HL-60 (cell line): ENCODE results near the gene CTNNA2.

ENCODE experiments used
- DNase-seq, 2 experiments: peaks; one replicate each; pipeline ENCODE4 v3.0.0-alpha.2; 2010 to 2020; ENCODE audit warnings: low read depth in 1 of 2, low spot score in 1 of 2
- H3K27ac ChIP-seq: fragments of 250-450 bp; sonication (Bioruptor Pico); replicated peaks from 2 replicates; pipeline ENCODE4 v1.5.1; 2020; ENCODE audit warnings: mild to moderate bottlenecking, moderate library complexity
- H3K27me3 ChIP-seq: fragments of 250-450 bp; sonication (Bioruptor Pico); 2 replicates; pipeline ENCODE4 v1.5.1; 2021; ENCODE audit warnings: mild to moderate bottlenecking, moderate library complexity; ENCODE audit not compliant: insufficient read depth, poor library complexity, severe bottlenecking
- H3K4me3 ChIP-seq: replicated peaks from 2 replicates; pipeline ENCODE4 v1.5.1; 2011; ENCODE audit warnings: mild to moderate bottlenecking, control low read depth, low read length; ENCODE audit not compliant: insufficient read depth
- GABPA ChIP-seq: IDR thresholded peaks from 2 replicates; pipeline ENCODE4 v1.6.1; 2012; ENCODE audit warnings: low read depth
- POLR2AphosphoS5 ChIP-seq: IDR thresholded peaks from 2 replicates; pipeline ENCODE4 v1.6.1; 2012; ENCODE audit warnings: low read depth
- SPI1 ChIP-seq: IDR thresholded peaks from 2 replicates; pipeline ENCODE4 v1.6.1; 2012; ENCODE audit warnings: low read depth, mild to moderate bottlenecking, borderline replicate concordance
- TF ChIP-seq, protein P1 (sequence below): IDR thresholded peaks from one replicate; pipeline ENCODE4 v1.5.1; 2011; ENCODE audit warnings: low read length, control low read depth, inconsistent platforms; ENCODE audit not compliant: insufficient read depth
- TF ChIP-seq, protein P2 (sequence below): IDR thresholded peaks from 2 replicates; pipeline ENCODE4 v1.6.1; 2012; ENCODE audit warnings: low read depth; ENCODE audit not compliant: insufficient replicate concordance

Gene CTNNA2

DNA sequence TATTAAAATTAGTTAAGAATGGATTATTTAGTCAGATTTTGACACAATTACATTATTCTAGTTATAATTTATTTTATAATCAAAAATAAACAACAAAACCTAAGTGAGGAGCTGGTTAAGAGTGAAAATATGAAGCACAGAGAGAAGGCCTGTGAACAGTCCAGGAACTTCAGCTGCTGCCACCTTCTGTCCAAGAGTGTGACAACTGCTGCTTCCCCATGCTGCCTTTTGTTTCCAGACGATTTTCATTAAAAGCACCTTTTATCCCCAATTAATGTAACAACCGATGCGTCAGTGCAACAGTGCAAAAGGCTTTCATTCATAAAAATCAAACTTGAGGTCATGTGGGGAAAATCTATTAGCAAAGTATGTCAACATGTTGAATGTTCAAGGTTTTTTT is 363.6 kb downstream of the CTNNA2 start:
- H3K27me3 ChIP-seq: peaks cover 2% of the 10 kb centered on the region
- peak in 1 of 2 experiments; percentile 13 for DNase-seq
- H3K27ac ChIP-seq: no peak overlapping the region
- H3K4me3 ChIP-seq: no peak overlapping the region
- no peak for TF ChIP-seq GABPA
- TF ChIP-seq, protein P1, sequence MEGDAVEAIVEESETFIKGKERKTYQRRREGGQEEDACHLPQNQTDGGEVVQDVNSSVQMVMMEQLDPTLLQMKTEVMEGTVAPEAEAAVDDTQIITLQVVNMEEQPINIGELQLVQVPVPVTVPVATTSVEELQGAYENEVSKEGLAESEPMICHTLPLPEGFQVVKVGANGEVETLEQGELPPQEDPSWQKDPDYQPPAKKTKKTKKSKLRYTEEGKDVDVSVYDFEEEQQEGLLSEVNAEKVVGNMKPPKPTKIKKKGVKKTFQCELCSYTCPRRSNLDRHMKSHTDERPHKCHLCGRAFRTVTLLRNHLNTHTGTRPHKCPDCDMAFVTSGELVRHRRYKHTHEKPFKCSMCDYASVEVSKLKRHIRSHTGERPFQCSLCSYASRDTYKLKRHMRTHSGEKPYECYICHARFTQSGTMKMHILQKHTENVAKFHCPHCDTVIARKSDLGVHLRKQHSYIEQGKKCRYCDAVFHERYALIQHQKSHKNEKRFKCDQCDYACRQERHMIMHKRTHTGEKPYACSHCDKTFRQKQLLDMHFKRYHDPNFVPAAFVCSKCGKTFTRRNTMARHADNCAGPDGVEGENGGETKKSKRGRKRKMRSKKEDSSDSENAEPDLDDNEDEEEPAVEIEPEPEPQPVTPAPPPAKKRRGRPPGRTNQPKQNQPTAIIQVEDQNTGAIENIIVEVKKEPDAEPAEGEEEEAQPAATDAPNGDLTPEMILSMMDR: peak; percentile 39

- peaks cover 2% of the 10 kb centered on the region for H3K27me3 ChIP-seq
- DNase-seq: no peak
- TF ChIP-seq, protein P2, sequence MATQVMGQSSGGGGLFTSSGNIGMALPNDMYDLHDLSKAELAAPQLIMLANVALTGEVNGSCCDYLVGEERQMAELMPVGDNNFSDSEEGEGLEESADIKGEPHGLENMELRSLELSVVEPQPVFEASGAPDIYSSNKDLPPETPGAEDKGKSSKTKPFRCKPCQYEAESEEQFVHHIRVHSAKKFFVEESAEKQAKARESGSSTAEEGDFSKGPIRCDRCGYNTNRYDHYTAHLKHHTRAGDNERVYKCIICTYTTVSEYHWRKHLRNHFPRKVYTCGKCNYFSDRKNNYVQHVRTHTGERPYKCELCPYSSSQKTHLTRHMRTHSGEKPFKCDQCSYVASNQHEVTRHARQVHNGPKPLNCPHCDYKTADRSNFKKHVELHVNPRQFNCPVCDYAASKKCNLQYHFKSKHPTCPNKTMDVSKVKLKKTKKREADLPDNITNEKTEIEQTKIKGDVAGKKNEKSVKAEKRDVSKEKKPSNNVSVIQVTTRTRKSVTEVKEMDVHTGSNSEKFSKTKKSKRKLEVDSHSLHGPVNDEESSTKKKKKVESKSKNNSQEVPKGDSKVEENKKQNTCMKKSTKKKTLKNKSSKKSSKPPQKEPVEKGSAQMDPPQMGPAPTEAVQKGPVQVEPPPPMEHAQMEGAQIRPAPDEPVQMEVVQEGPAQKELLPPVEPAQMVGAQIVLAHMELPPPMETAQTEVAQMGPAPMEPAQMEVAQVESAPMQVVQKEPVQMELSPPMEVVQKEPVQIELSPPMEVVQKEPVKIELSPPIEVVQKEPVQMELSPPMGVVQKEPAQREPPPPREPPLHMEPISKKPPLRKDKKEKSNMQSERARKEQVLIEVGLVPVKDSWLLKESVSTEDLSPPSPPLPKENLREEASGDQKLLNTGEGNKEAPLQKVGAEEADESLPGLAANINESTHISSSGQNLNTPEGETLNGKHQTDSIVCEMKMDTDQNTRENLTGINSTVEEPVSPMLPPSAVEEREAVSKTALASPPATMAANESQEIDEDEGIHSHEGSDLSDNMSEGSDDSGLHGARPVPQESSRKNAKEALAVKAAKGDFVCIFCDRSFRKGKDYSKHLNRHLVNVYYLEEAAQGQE: no peak
- TF ChIP-seq SPI1: no peak
- no peak overlapping the region for H3K4me3 ChIP-seq
- no peak overlapping the region for H3K27ac ChIP-seq
Measured at GRCh38 chr2:79882548-79882947, 369.7 kb downstream of the CTNNA2 start.

- H3K4me3 ChIP-seq: no peak overlapping the region
- no peaks in the 10 kb centered on the region for H3K27me3 ChIP-seq
- H3K27ac ChIP-seq: no peak overlapping the region
- TF ChIP-seq, protein P1: peak; percentile 44
- TF ChIP-seq POLR2AphosphoS5: no peak
- no peak for TF ChIP-seq SPI1
- TF ChIP-seq, protein P2: no peak
- peak in 1 of 2 experiments; percentile 40 for DNase-seq
Measured at GRCh38 chr2:79887747-79888374, 375.0 kb downstream of the CTNNA2 start.

- Histone ChIP-seq H3K4me3 (no peak overlapping the region), H3K27me3 (no peaks in the 10 kb centered on the region), H3K27ac (no peak overlapping the region)
- TF ChIP-seq, protein P2: no peak
- TF ChIP-seq SPI1: no peak
- TF ChIP-seq, protein P1: no peak
- DNase-seq: no peak
Measured at GRCh38 chr2:79892123-79892522, 379.3 kb downstream of the CTNNA2 start.
